Measurements from ENCODE around the gene WWP2. TPM values are rescaled to one million over a fixed set of nuclear protein-coding genes. Genes with fewer than 3 reads are reported as not detected.
"Not testable (repeated sequence)": the region's sequence is repeated elsewhere in the genome, so short reads cannot be mapped to it uniquely, and the experiment has no call there.

Gene WWP2
- total RNA-seq, 4 donors from 2014 or later, result 23.4 to 32.8 (median 29.6) TPM

DNA sequence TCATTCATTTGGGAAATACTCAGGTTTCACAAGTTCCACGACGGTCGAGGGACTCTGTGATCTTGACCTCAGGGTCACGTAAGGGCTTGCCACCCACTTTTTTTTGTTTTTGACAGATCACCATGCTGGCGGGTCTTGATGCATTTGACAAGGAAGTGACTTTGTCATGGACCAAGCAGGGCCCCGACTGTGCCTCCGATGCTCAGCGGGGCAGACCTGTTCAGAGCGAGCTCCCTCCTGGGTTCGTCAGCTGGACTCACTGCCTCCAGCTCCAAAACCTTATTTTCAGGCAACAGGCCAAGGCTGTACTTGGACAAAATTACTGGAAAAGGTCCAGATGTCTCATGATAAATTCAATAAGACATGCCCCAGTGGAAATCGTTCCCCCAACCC lies 180.0 kb downstream of the WWP2 start:
- 64 to 80% methylated on average over 9 to 11 of the region's 11 CpGs for WGBS, 2 donors
- DNase-seq, result no peak
- peak overlapping the region in 1 of 4 donors; percentile 9 for H3K27ac ChIP-seq
- H3K9me3 ChIP-seq, result no peaks in the 10 kb centered on the region
- intact Hi-C loops (cut with DNase I), result no loop called here
- H3K4me3 ChIP-seq, result no peak overlapping the region
- H3K36me3 ChIP-seq, result peaks cover 17 to 52% (median 28%) of the 10 kb centered on the region in 3 donors
- no peaks in the 10 kb centered on the region for H3K27me3 ChIP-seq
- TF ChIP-seq, protein P1, sequence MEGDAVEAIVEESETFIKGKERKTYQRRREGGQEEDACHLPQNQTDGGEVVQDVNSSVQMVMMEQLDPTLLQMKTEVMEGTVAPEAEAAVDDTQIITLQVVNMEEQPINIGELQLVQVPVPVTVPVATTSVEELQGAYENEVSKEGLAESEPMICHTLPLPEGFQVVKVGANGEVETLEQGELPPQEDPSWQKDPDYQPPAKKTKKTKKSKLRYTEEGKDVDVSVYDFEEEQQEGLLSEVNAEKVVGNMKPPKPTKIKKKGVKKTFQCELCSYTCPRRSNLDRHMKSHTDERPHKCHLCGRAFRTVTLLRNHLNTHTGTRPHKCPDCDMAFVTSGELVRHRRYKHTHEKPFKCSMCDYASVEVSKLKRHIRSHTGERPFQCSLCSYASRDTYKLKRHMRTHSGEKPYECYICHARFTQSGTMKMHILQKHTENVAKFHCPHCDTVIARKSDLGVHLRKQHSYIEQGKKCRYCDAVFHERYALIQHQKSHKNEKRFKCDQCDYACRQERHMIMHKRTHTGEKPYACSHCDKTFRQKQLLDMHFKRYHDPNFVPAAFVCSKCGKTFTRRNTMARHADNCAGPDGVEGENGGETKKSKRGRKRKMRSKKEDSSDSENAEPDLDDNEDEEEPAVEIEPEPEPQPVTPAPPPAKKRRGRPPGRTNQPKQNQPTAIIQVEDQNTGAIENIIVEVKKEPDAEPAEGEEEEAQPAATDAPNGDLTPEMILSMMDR (IDR thresholded peaks at IDR 0.05), result no peak
- no peak for TF ChIP-seq POLR2A (IDR thresholded peaks at IDR 0.05)
- peaks cover 0 to 5% (median 3%) of the 10 kb centered on the region in 3 donors for H3K4me1 ChIP-seq

DNA sequence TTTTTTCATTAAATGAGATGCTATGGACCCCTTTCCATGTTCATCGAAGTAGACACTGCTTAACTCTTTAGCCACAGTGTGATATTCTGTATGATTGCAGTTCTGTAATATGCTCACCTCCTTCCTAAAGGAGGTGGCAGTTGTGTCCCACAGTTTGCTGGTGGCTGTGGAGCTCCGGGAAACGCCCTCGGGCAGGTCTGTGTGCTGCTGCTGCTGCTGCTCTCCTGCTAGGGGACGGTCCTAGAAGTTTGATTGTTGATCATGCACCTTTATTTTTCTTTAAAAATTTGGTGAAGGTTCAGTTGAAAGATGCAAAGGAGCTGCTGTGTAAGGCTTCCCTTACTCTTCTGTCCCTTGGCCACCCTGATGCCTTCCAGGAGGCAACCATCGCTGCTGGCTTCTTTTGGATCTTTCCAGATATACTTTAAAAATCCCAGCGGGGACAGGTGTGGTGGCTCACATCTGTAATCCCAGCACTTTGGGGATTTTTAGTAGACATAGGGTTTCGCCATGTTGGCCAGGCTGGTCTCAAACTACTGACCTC lies 180.6 kb downstream of the WWP2 start:
- H3K4me1 ChIP-seq, result peaks cover 0 to 5% (median 3%) of the 10 kb centered on the region in 3 donors
- no peaks in the 10 kb centered on the region for H3K9me3 ChIP-seq
- no peak for DNase-seq
- intact Hi-C loops (cut with DNase I), result no loop called here
- no peak overlapping the region for H3K4me3 ChIP-seq
- H3K36me3 ChIP-seq, result peaks cover 14 to 46% (median 22%) of the 10 kb centered on the region in 3 donors
- WGBS, 2 donors, result 97% methylated on average over 8 of the region's 8 CpGs
- no peak overlapping the region for H3K27ac ChIP-seq
- H3K27me3 ChIP-seq, result no peaks in the 10 kb centered on the region
- no peak for TF ChIP-seq POLR2A (IDR thresholded peaks at IDR 0.05)
- TF ChIP-seq, protein P1 (IDR thresholded peaks at IDR 0.05), result no peak

DNA sequence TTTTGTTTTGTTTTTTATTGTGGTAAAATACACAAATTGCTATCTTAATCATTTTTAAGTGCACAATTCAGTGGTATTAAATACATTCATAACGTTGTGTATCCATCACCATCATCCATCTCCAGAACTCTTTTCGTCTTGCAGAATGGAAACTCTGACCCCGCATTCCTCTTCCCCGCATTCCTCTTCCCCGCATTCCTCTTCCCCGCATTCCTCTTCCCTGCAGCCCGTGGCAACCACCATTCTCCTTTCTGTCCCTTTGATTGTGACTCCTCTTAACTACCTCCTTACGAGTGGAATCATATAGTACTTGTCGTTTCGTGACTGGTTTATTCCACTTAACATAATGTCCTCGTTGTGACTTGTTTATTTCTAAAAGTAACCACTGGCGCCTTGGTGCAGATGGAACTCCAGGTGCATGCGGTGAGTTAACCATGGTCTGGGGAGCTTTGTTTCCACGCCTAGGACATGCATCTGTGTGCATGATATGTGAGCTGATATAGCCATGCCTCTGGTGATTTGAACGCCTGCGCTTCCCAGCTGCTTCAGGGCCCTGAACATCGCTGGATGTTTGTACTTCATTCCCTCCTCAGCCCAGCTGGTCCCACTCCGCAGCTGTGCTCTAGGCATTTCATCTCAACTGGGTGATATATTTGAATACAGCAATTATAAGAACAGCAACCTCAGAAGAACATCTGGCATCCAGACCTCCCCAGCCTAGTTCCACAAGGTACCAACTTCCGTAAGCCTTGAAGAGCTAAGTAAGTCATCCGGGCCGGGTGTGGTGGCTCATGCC lies 181.3 kb downstream of the WWP2 start:
- H3K36me3 ChIP-seq, result peaks cover 14 to 38% (median 20%) of the 10 kb centered on the region in 3 donors
- H3K4me1 ChIP-seq; H3K27me3 ChIP-seq; H3K4me3 ChIP-seq; H3K27ac ChIP-seq; intact Hi-C loops (cut with DNase I); H3K9me3 ChIP-seq; DNase-seq: not testable (repeated sequence)
- 66 to 83% methylated on average over 10 to 13 of the region's 21 CpGs for WGBS, 2 donors

DNA sequence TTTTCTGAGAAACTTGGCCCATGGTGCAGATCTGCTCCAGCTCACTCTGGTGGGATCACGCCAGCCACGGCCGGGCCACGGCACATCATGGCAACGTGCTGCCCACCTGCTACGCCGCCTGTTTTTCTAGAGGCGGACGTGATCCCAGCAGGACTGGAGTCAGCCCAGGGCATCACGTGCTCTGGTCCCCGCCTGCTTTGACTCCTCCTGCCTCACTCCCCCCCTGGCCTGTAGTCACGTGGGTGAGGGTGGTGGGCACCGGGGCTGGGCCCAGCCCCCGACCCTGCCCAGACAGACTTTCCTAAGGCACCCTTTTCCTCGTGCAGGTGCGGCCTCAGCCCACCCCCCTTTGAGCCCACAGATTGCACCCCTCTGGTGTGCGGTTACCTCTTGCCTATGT lies 188.3 kb downstream of the WWP2 start:
- H3K27ac ChIP-seq; intact Hi-C loops (cut with DNase I); H3K36me3 ChIP-seq; H3K4me3 ChIP-seq; H3K4me1 ChIP-seq; H3K27me3 ChIP-seq; H3K9me3 ChIP-seq; DNase-seq: not testable (repeated sequence)
- WGBS, 2 donors, result no CpG with 5 or more reads among the region's 17 CpGs

DNA sequence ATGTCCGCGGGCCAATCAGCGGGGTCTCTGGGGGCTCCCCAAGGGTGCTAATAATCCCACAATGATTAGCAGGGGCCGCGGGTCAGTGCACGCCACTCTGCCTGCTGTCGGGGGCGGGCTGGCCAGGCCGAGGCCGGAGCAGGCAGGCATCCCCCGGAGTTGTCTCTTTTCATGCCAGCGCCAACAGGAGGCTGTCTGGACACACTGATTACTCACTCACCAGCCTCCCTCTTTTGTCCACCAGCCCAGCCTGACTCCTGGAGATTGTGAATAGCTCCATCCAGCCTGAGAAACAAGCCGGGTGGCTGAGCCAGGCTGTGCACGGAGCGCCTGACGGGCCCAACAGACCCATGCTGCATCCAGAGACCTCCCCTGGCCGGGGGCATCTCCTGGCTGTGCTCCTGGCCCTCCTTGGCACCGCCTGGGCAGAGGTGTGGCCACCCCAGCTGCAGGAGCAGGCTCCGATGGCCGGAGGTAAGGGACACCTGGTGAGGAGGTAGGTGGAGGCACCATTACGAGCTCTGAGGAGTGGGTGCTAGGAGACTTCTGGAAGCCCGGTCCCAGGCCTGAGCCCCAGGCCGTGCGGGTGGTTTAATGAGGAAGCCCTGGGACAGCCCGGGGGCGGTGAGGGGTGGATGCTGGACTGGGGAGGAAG lies 189.0 kb downstream of the WWP2 start, which contains the start of gene CLEC18A:
Gene CLEC18A (plus strand): TSS at position 318 of the 655 bp plus-strand sequence. CDS start 33 bp downstream, at position 351.
- DNase-seq; H3K9me3 ChIP-seq; H3K4me1 ChIP-seq; H3K27me3 ChIP-seq; intact Hi-C loops (cut with DNase I); H3K4me3 ChIP-seq; H3K27ac ChIP-seq; H3K36me3 ChIP-seq: not testable (repeated sequence)
- no CpG with 5 or more reads among the region's 26 CpGs for WGBS, 2 donors

DNA sequence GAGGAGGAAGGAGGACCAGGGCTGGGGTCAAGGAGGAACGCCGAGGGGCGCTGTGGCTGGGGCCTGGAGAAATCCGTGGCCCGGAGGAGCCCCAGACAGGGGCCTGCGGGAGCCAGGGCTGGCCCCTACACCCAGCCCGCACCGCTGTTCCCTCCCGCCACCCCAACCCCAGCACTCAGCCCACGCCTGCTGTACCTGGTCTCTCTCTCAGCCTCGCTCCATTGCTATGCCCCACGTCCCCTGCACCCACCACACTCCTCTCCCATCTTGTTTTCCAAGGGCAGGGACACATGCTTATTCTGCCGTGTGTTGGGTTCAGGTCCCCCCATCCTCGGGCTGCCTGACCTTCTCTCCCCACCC lies 189.5 kb downstream of the WWP2 start:
- H3K9me3 ChIP-seq; intact Hi-C loops (cut with DNase I); H3K27ac ChIP-seq; H3K36me3 ChIP-seq; H3K4me3 ChIP-seq; H3K27me3 ChIP-seq; H3K4me1 ChIP-seq; DNase-seq: not testable (repeated sequence)
- no CpG with 5 or more reads among the region's 14 CpGs for WGBS, 2 donors

DNA sequence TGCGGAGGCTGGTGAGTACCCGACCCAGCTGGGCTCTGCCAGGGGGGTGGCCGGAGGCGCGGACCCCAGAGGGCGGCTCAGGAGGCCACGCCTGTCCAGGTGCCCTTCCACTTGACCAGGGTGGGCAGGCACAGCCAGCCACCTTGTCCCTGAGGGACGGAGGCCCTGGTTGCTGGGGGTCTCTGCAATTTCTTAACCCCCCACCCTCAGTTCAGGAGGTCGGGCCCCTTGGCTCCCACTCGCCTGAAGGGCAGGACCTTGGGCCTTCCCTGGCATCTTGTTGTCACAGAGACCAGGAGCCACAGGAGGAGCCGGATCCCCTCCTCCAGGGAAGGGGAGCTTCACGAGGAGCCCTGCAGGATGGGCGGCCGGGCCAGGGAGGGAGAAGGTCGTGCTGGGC lies 190.0 kb downstream of the WWP2 start:
- H3K9me3 ChIP-seq; H3K27ac ChIP-seq; H3K36me3 ChIP-seq; H3K27me3 ChIP-seq; H3K4me3 ChIP-seq; DNase-seq; H3K4me1 ChIP-seq; intact Hi-C loops (cut with DNase I): not testable (repeated sequence)
- no CpG with 5 or more reads among the region's 15 CpGs for WGBS, 2 donors

DNA sequence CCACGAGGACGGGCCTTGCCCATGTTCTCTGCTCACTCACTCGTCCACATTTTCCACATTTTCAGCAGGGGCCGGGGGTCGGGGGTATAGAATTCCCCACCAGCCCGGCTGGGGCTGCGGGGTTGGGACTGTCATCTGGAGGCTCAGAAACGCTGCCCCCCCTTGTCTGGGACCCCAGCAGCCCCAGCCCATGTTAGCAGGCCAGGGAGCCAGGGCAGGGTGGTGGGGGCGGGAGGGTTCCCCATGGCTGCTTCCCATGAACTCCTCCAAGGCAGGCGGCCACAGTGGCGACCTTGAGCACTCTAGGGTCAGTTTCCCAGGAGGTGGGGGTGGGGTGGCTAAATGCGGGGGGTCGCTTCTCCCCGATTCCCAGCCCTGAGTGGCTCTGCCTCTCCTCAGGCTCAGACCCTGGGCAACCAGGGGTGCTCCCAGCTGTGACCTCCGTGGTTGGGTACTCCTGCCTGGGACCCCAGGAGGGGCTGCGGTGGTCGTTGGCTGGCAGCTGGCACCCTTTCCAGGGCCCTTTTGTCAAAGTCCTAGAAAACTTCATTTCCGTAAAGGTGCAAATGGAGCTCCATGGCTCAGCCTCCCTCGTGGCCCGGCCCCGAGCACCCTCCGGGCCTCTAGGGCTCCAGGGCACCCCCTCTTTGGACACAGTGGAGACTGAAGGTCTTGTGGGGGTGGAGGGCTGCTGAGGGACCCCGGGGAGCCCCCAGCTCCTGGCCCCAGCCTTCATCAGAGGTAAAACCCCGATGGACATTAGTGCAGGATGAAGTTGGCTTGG lies 190.6 kb downstream of the WWP2 start:
- DNase-seq; intact Hi-C loops (cut with DNase I); H3K27me3 ChIP-seq; H3K27ac ChIP-seq; H3K4me3 ChIP-seq; H3K9me3 ChIP-seq; H3K4me1 ChIP-seq; H3K36me3 ChIP-seq: not testable (repeated sequence)
- no CpG with 5 or more reads among the region's 24 CpGs for WGBS, 2 donors

DNA sequence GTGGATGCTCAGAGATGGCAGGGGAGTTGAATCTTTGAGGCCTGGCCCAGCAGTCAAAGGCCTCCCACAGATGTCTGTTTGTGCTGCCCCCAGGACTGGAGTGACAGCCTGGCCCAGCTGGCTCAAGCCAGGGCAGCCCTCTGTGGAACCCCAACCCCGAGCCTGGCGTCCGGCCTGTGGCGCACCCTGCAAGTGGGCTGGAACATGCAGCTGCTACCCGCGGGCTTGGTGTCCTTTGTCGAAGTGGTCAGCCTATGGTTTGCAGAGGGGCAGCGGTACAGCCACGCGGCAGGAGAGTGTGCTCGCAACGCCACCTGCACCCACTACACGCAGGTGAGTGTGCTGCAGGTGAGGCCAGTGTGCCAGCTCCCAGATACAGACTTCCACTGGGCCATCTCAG lies 192.1 kb downstream of the WWP2 start:
- H3K9me3 ChIP-seq; H3K4me3 ChIP-seq; H3K36me3 ChIP-seq; H3K4me1 ChIP-seq; intact Hi-C loops (cut with DNase I); H3K27me3 ChIP-seq; H3K27ac ChIP-seq; DNase-seq: not testable (repeated sequence)
- 92 to 93% methylated on average over 5 to 13 of the region's 13 CpGs for WGBS, 2 donors

DNA sequence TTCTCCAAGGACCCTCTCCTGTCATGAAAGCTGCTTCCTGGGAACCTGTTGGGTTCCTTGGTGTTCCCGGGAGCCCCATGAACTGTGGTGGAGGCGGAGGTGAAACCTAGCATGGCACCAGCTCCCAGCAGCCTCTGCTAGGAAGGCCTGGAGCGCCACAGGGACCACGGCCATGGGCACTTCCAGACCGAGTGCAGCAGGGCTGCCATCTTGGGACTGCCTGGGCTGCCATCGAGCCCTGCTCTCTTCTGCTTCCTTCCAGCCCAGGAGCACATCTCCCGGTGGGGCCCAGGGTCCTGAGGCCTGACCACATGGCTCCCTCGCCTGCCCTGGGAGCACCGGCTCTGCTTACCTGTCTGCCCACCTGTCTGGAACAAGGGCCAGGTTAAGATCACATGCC lies 201.2 kb downstream of the WWP2 start:
- H3K4me1 ChIP-seq; H3K4me3 ChIP-seq; H3K27me3 ChIP-seq; H3K9me3 ChIP-seq; intact Hi-C loops (cut with DNase I); H3K27ac ChIP-seq; H3K36me3 ChIP-seq; DNase-seq: not testable (repeated sequence)
- no CpG with 5 or more reads among the region's 9 CpGs for WGBS, 2 donors

Measured in esophagus squamous epithelium (tissue), 5 donors.